H1 (cell line): ENCODE results near the gene FRMD4A.

Experiments
- RXRA ChIP-seq: IDR thresholded peaks from 2 replicates; pipeline ENCODE4 v1.6.1; 2011; ENCODE audit warnings: low read depth, mild to moderate bottlenecking, low read length, moderate library complexity; ENCODE audit not compliant: insufficient read depth
- TF ChIP-seq, protein P1 (sequence below), 3 experiments: IDR thresholded peaks; 1 replicate in 2 of 3; 2 replicates in 1 of 3; pipeline versions ENCODE4 v1.5.1 to v1.6.1; 2011; ENCODE audit warnings: low read length in 3 of 3, mild to moderate bottlenecking in 3 of 3, inconsistent platforms in 2 of 3, low read depth in 1 of 3, moderate library complexity in 1 of 3; ENCODE audit not compliant: insufficient read depth in 1 of 3; ENCODE audit errors: control extremely low read depth in 1 of 3

DNA sequence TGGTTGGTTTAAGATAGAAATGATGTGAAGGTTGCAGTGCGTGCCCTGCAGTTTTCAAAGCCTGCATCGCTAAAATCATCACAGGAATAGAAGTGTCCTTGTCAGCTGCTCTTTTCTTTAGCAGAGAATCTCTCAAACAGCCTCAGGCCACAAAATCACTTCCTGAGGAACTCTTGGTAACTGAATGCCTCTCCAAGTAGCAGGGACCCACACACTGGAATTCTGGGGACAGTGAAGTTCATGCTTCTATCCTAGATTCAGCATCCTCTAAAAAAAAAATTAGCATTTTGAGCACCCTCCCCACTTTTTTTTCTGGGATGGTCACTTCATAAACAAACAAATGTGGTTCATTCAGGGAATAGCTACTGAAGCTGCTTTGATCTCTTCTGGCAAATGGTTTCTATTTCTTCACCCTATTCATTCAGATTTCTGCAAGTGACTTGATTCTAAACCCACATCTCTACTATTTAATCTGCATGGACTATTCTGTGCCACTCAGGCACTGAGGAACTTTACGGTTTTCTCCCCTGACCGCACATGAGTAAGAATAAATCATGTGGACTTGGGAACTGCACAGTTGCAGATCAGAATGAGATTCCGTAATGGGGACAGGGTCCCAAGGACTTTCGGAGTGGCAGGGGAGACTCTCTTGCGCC is 306.9 kb downstream of the FRMD4A start:
- TF ChIP-seq RXRA = no peak
- TF ChIP-seq, protein P1, sequence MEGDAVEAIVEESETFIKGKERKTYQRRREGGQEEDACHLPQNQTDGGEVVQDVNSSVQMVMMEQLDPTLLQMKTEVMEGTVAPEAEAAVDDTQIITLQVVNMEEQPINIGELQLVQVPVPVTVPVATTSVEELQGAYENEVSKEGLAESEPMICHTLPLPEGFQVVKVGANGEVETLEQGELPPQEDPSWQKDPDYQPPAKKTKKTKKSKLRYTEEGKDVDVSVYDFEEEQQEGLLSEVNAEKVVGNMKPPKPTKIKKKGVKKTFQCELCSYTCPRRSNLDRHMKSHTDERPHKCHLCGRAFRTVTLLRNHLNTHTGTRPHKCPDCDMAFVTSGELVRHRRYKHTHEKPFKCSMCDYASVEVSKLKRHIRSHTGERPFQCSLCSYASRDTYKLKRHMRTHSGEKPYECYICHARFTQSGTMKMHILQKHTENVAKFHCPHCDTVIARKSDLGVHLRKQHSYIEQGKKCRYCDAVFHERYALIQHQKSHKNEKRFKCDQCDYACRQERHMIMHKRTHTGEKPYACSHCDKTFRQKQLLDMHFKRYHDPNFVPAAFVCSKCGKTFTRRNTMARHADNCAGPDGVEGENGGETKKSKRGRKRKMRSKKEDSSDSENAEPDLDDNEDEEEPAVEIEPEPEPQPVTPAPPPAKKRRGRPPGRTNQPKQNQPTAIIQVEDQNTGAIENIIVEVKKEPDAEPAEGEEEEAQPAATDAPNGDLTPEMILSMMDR (IDR thresholded peaks at IDR 0.05; ENCODE audit: control extremely low read depth in 1 of 3, insufficient read depth in 1 of 3, low read depth in 1 of 3, low read length in 3 of 3) = no peak
